Measurements from ENCODE around the gene LYVE1.

Gene LYVE1

GRCh38 chr11:10568486-10568941 is at the start of gene LYVE1:
Gene LYVE1 (minus strand): TSS chr11:10568665. CDS start chr11:10568532, 133 bp downstream.
- no peak within 1 kb of the TSS for H3K27ac ChIP-seq
- TF ChIP-seq ZFX (IDR thresholded peaks at IDR 0.05) (no peak), CTCF (conservative IDR thresholded peaks at IDR 0.05) (no peak)

- TF ChIP-seq ZFX (IDR thresholded peaks at IDR 0.05) (no peak), CTCF (conservative IDR thresholded peaks at IDR 0.05) (no peak)
- no peak overlapping the region for H3K27ac ChIP-seq
Measured at GRCh38 chr11:10617551-10617950, 49.1 kb upstream of the LYVE1 start.

GRCh38 chr11:10611979-10612862 is 43.8 kb upstream of the LYVE1 start:
- no peak overlapping the region for H3K27ac ChIP-seq
- no peak for TF ChIP-seq ZFX (IDR thresholded peaks at IDR 0.05)
- no peak for TF ChIP-seq CTCF (conservative IDR thresholded peaks at IDR 0.05)

- H3K27ac ChIP-seq, result no peak overlapping the region
- TF ChIP-seq CTCF (conservative IDR thresholded peaks at IDR 0.05) (no peak), ZFX (IDR thresholded peaks at IDR 0.05) (no peak)
Measured at GRCh38 chr11:10609636-10610035, 41.2 kb upstream of the LYVE1 start.

GRCh38 chr11:10608584-10608983 is 40.1 kb upstream of the LYVE1 start:
- no peak overlapping the region for H3K27ac ChIP-seq
- TF ChIP-seq CTCF (conservative IDR thresholded peaks at IDR 0.05) (no peak), ZFX (IDR thresholded peaks at IDR 0.05) (no peak)

GRCh38 chr11:10607462-10608132 is 39.1 kb upstream of the LYVE1 start:
- H3K27ac ChIP-seq, result no peak overlapping the region
- no peak for TF ChIP-seq CTCF (conservative IDR thresholded peaks at IDR 0.05)
- no peak for TF ChIP-seq ZFX (IDR thresholded peaks at IDR 0.05)

Data from C4-2B (cell line).